Osteoblast (primary cell): ENCODE results near the gene TFCP2. TPM values are rescaled to one million over a fixed set of nuclear protein-coding genes. Genes with fewer than 3 reads are reported as not detected.
A peak's percentile ranks its signal among the peaks of the same experiment; 100 is the strongest.

Source experiments
- DNase-seq: peaks from one replicate; pipeline ENCODE4 v3.0.0; 2011; ENCODE audit warnings: low spot score, mixed read lengths; ENCODE audit not compliant: insufficient read length; ENCODE audit errors: missing footprints
- H2AFZ ChIP-seq: 2 replicates; pipeline ENCODE4 v1.6.0; 2011; ENCODE audit warnings: mild to moderate bottlenecking, low read length
- H3K27ac ChIP-seq: 2 replicates; pipeline ENCODE4 v1.5.1; 2011; ENCODE audit warnings: mild to moderate bottlenecking, low read depth, low read length, moderate library complexity
- H3K27me3 ChIP-seq: 2 replicates; pipeline ENCODE4 v1.6.0; 2012; ENCODE audit warnings: mild to moderate bottlenecking, control low read depth, inconsistent platforms, low read length, moderate library complexity; ENCODE audit not compliant: insufficient read depth
- H3K36me3 ChIP-seq: 2 replicates; pipeline ENCODE4 v1.5.1; 2011; ENCODE audit warnings: mild to moderate bottlenecking, low read length, control low read depth, moderate library complexity; ENCODE audit not compliant: insufficient read depth
- H3K4me1 ChIP-seq: 2 replicates; pipeline ENCODE4 v1.5.1; 2011; ENCODE audit warnings: mild to moderate bottlenecking, low read length, control low read depth, moderate library complexity; ENCODE audit not compliant: insufficient read depth
- H3K4me2 ChIP-seq: 2 replicates; pipeline ENCODE4 v1.6.0; 2011; ENCODE audit warnings: mild to moderate bottlenecking, low read length; ENCODE audit not compliant: insufficient read depth
- H3K4me3 ChIP-seq: fragments of 200-600 bp; sonication (generic); 3 replicates; pipeline ENCODE4 v1.5.1; 2012; ENCODE audit warnings: mild to moderate bottlenecking, low read length, inconsistent platforms; ENCODE audit not compliant: insufficient read depth
- H3K79me2 ChIP-seq: 2 replicates; pipeline ENCODE4 v1.6.0; 2012; ENCODE audit warnings: mild to moderate bottlenecking, low read length, control low read depth, inconsistent platforms; ENCODE audit not compliant: insufficient read depth
- H3K9me3 ChIP-seq: 2 replicates; pipeline ENCODE4 v1.5.1; 2011; ENCODE audit warnings: low read depth, low read length, control low read depth
- H4K20me1 ChIP-seq: 2 replicates; pipeline ENCODE4 v1.6.0; 2012; ENCODE audit warnings: mild to moderate bottlenecking, low read length, control low read depth; ENCODE audit not compliant: insufficient read depth
- total RNA-seq: library from RNA; depleted of rRNA; stranded (reverse); fragments of >200 nt; gene quantifications from 2 replicates; pipeline ENCODE4 v1.2.3, GENCODE V29; 2012
- TF ChIP-seq, protein P1 (sequence below): IDR thresholded peaks from 2 replicates; pipeline ENCODE4 v1.5.1; 2011; ENCODE audit warnings: mild to moderate bottlenecking, low read depth, low read length, moderate library complexity; ENCODE audit errors: extremely low read depth

Gene TFCP2
- total RNA-seq, 1 donor: 7.6 TPM

DNA sequence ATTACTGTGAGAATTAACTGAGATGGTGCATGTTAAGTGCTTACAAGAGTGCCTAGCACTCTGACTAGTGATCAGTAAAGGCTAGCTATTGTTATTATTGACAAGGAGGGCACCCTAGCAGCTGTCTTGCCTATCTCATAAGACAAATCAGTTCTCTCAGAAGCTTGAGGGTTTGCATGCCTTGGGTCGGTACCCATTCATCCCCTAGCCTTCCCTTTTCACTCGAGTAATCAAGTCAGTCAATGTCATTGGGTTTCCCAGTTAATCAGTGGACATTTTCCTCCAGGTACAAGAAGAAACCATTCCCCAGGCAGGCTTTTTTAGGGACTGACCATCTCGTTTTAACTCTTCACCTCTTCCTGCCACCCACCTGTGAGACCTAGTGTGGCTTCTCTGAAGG is 10.4 kb upstream of the TFCP2 start:
- H3K27ac ChIP-seq: no peak overlapping the region
- DNase-seq: peak; percentile 75

DNA sequence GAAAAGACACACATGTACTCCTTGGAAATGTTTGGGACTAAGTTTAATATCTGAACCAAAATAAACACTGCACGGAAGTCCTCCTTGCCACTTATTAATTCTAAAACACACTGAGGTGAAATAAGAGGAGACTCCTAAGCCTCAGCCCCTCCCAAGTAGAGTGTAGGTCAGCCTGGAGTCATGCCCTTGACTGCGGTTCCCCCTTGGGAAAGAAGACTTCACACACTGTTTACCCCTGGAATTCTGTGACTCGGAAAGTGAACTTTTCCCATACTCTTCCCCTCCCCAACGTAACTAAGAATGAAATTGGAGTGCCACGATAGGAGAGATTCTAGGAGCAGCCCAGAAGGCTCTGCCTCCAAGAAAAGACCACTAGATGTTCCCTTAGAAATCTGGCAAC is 8.6 kb upstream of the TFCP2 start:
- Histone ChIP-seq H3K4me3 (no peak overlapping the region), H3K4me1 (no peaks in the 10 kb centered on the region), H3K9me3 (no peaks in the 10 kb centered on the region), H3K79me2 (no peaks in the 10 kb centered on the region), H3K36me3 (no peaks in the 10 kb centered on the region), H3K27ac (no peak overlapping the region), H4K20me1 (no peaks in the 10 kb centered on the region), H2AFZ (peak overlapping the region; percentile 65), H3K4me2 (no peak overlapping the region), H3K27me3 (no peaks in the 10 kb centered on the region)
- no peak for DNase-seq
- TF ChIP-seq, protein P1, sequence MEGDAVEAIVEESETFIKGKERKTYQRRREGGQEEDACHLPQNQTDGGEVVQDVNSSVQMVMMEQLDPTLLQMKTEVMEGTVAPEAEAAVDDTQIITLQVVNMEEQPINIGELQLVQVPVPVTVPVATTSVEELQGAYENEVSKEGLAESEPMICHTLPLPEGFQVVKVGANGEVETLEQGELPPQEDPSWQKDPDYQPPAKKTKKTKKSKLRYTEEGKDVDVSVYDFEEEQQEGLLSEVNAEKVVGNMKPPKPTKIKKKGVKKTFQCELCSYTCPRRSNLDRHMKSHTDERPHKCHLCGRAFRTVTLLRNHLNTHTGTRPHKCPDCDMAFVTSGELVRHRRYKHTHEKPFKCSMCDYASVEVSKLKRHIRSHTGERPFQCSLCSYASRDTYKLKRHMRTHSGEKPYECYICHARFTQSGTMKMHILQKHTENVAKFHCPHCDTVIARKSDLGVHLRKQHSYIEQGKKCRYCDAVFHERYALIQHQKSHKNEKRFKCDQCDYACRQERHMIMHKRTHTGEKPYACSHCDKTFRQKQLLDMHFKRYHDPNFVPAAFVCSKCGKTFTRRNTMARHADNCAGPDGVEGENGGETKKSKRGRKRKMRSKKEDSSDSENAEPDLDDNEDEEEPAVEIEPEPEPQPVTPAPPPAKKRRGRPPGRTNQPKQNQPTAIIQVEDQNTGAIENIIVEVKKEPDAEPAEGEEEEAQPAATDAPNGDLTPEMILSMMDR: no peak

More for the DNA sequence above, 10.4 kb upstream of the TFCP2 start:
- Histone ChIP-seq H3K79me2 (no peaks in the 10 kb centered on the region), H3K4me2 (no peak overlapping the region), H3K4me3 (no peak overlapping the region), H3K36me3 (no peaks in the 10 kb centered on the region), H4K20me1 (no peaks in the 10 kb centered on the region), H3K4me1 (no peaks in the 10 kb centered on the region), H3K27me3 (no peaks in the 10 kb centered on the region), H3K9me3 (no peaks in the 10 kb centered on the region), H2AFZ (no peak overlapping the region)
- TF ChIP-seq, protein P1: no peak

DNA sequence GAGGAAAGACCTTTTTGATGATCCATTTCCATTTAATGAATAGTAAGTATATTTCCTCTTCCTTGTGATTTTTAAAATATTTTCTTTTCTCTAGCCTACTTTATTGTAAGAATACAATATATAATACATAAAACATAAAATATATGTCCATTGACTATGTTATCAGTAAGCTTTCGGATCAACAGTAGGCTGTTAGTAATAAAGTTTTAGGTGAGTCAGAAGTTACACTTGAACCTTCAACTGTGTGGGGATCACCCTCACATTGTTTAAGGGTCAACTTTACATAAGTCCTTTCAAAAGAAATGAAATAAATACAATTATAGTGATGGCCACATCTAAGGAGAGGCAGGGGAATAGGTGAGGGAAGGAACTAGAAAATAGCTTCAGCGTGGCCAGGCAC is 5.0 kb upstream of the TFCP2 start:
- Histone ChIP-seq H3K4me2 (no peak overlapping the region), H3K27ac (no peak overlapping the region), H3K9me3 (no peaks in the 10 kb centered on the region), H3K4me3 (no peak overlapping the region), H3K36me3 (no peaks in the 10 kb centered on the region), H4K20me1 (no peaks in the 10 kb centered on the region), H3K27me3 (no peaks in the 10 kb centered on the region), H2AFZ (no peak overlapping the region), H3K79me2 (no peaks in the 10 kb centered on the region), H3K4me1 (no peaks in the 10 kb centered on the region)
- no peak for DNase-seq
- TF ChIP-seq, protein P1: no peak

DNA sequence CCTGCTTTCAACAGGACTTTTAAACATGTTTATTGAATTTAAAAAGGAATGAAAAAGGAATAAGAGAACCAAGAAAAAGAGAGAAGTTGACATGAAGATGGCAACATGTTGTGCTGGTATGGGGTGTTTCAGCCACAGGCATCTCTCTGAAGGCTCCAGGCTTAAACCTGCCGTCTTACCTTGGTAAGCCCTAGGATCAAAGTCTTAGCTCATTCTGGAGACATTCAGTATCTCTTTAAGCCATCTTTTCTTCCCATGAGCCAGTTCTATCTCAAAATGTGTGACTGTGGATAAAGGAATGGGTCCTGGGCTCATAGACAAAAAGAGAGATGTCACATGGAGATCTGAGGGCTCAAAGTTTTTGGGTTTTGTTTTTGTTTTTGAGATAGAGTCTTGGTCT is 1.6 kb upstream of the TFCP2 start:
- Histone ChIP-seq H3K79me2 (peaks cover 29% of the 10 kb centered on the region), H3K9me3 (no peaks in the 10 kb centered on the region), H3K4me1 (peaks cover 10% of the 10 kb centered on the region), H3K4me3 (no peak overlapping the region), H3K27me3 (no peaks in the 10 kb centered on the region), H3K27ac (no peak overlapping the region), H3K4me2 (no peak overlapping the region), H4K20me1 (no peaks in the 10 kb centered on the region), H2AFZ (peak overlapping the region; percentile 16), H3K36me3 (no peaks in the 10 kb centered on the region)
- no peak for DNase-seq
- TF ChIP-seq, protein P1: no peak
